ENCODE data around the gene DLGAP4.

DNA sequence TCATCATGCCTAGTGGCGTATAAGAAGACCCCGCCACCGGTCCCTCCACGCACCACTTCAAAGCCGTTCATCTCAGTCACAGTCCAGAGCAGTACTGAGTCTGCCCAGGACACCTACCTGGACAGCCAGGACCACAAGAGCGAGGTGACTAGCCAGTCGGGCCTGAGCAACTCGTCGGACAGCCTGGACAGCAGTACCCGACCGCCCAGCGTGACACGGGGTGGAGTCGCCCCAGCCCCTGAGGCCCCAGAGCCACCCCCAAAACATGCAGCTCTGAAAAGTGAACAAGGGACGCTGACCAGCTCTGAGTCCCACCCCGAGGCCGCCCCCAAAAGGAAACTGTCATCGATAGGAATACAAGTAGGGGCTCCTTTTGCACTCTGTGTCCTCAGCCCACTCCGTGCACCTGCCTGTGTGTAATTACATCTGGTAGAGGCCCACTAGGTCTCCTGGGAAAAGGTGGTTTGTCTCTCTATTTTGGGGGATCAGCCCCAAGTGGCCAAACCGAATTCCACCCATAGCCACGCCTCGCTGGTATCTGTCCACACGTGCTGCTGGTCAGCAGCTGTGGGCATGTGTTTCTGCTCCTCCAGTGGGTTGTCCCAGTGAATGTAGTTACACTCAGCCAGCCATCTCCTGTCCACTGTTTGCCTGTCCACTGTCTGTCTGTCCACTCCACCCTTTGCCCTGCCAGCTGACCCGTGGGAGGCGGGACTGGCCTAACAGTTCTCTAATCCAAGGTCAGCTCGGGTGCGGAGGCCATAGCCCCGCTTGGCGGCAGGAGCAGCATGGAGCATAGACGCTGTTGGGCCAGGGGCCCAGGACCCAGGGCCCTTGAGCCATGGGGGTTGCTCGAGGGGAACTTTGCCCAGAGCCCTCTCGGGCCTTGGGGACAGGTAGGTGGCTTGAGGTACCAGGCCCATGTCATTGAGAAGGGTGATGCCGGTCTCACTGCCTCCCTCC lies 190.8 kb downstream of the DLGAP4 start:
- TF ChIP-seq, protein P1, sequence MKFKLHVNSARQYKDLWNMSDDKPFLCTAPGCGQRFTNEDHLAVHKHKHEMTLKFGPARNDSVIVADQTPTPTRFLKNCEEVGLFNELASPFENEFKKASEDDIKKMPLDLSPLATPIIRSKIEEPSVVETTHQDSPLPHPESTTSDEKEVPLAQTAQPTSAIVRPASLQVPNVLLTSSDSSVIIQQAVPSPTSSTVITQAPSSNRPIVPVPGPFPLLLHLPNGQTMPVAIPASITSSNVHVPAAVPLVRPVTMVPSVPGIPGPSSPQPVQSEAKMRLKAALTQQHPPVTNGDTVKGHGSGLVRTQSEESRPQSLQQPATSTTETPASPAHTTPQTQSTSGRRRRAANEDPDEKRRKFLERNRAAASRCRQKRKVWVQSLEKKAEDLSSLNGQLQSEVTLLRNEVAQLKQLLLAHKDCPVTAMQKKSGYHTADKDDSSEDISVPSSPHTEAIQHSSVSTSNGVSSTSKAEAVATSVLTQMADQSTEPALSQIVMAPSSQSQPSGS (IDR thresholded peaks at IDR 0.05; ENCODE audit: low read length): no peak
- TF ChIP-seq, protein P2, sequence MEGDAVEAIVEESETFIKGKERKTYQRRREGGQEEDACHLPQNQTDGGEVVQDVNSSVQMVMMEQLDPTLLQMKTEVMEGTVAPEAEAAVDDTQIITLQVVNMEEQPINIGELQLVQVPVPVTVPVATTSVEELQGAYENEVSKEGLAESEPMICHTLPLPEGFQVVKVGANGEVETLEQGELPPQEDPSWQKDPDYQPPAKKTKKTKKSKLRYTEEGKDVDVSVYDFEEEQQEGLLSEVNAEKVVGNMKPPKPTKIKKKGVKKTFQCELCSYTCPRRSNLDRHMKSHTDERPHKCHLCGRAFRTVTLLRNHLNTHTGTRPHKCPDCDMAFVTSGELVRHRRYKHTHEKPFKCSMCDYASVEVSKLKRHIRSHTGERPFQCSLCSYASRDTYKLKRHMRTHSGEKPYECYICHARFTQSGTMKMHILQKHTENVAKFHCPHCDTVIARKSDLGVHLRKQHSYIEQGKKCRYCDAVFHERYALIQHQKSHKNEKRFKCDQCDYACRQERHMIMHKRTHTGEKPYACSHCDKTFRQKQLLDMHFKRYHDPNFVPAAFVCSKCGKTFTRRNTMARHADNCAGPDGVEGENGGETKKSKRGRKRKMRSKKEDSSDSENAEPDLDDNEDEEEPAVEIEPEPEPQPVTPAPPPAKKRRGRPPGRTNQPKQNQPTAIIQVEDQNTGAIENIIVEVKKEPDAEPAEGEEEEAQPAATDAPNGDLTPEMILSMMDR (IDR thresholded peaks at IDR 0.05; ENCODE audit: control extremely low read depth in 1 of 3, insufficient read depth in 1 of 3, low read depth in 1 of 3, low read length in 3 of 3): no peak
- TF ChIP-seq CBX5 (IDR thresholded peaks at IDR 0.05; ENCODE audit: low read depth, low read length) (no peak), POLR2AphosphoS5 (IDR thresholded peaks at IDR 0.05; ENCODE audit: low read depth, low read length) (no peak), POLR2A (IDR thresholded peaks at IDR 0.05; ENCODE audit: control extremely low read depth in 1 of 2, low read depth in 2 of 2, low read length in 2 of 2) (no peak), SIX5 (IDR thresholded peaks at IDR 0.05; ENCODE audit: low read depth, low read length) (no peak), SRF (IDR thresholded peaks at IDR 0.05; ENCODE audit: low read depth, low read length) (no peak), TAF1 (IDR thresholded peaks at IDR 0.05; ENCODE audit: low read depth, low read length) (no peak), CEBPB (IDR thresholded peaks at IDR 0.05; ENCODE audit: low read depth, low read length) (no peak), HDAC2 (IDR thresholded peaks at IDR 0.05; ENCODE audit: borderline replicate concordance in 1 of 2, low read depth in 2 of 2, low read length in 2 of 2) (no peak), RXRA (IDR thresholded peaks at IDR 0.05; ENCODE audit: insufficient read depth, low read depth, low read length) (no peak)
- TF ChIP-seq, protein P3, sequence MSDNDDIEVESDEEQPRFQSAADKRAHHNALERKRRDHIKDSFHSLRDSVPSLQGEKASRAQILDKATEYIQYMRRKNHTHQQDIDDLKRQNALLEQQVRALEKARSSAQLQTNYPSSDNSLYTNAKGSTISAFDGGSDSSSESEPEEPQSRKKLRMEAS (IDR thresholded peaks at IDR 0.05): no peak

Measured in H1 (cell line).